Measurements from ENCODE around the gene TRIP13.

DNA sequence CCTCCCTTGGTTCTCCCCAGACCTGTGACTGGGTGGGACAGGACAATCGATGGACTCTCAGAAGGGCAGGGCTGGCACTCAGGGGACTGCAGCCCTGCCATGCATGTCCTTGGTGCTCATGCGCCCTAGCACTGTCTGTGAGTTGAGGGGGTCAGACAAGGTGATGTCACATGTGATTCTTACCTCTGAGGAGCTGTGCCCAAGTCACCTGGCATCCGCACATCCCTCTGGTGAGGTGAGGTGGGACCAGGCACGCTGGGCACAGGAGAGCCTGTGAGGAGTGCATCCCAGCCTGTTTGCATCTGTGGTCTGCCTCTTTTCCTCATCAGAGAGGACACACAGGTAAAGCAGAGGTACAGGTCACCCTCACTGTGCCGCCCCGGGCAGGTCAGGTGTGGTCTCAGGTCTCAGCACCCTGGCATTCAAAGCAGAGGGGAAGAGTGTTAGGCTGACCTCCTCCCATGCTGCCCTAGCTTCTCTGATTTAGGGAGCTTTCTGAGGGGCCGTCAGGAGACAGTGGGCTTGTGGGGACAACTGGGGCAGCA, 14.8 kb downstream of the TRIP13 start:
- TF ChIP-seq TCF7L2 (IDR thresholded peaks at IDR 0.05; ENCODE audit: borderline replicate concordance, low read depth, low read length) (no peak), ZNF529 (tag by site-specific recombination; IDR thresholded peaks at IDR 0.05; ENCODE audit: insufficient replicate concordance) (no peak), ZSCAN16 (tag by site-specific recombination; IDR thresholded peaks at IDR 0.05) (no peak), ZNF121 (tag by site-specific recombination; IDR thresholded peaks at IDR 0.05) (no peak), ZNF398 (tag by site-specific recombination; IDR thresholded peaks at IDR 0.05) (no peak), ZNF138 (tag by site-specific recombination; IDR thresholded peaks at IDR 0.05; ENCODE audit: borderline replicate concordance) (no peak), BCL11A (tag by site-specific recombination; IDR thresholded peaks at IDR 0.05; ENCODE audit: low read depth) (no peak), KLF10 (tag by site-specific recombination; IDR thresholded peaks at IDR 0.05) (no peak), ZNF24 (tag by site-specific recombination; IDR thresholded peaks at IDR 0.05) (no peak), ZNF155 (tag by site-specific recombination; IDR thresholded peaks at IDR 0.05) (no peak)
- TF ChIP-seq, protein P1, sequence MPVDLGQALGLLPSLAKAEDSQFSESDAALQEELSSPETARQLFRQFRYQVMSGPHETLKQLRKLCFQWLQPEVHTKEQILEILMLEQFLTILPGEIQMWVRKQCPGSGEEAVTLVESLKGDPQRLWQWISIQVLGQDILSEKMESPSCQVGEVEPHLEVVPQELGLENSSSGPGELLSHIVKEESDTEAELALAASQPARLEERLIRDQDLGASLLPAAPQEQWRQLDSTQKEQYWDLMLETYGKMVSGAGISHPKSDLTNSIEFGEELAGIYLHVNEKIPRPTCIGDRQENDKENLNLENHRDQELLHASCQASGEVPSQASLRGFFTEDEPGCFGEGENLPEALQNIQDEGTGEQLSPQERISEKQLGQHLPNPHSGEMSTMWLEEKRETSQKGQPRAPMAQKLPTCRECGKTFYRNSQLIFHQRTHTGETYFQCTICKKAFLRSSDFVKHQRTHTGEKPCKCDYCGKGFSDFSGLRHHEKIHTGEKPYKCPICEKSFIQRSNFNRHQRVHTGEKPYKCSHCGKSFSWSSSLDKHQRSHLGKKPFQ (tag by site-specific recombination; IDR thresholded peaks at IDR 0.05) = no peak
- TF ChIP-seq, protein P2, sequence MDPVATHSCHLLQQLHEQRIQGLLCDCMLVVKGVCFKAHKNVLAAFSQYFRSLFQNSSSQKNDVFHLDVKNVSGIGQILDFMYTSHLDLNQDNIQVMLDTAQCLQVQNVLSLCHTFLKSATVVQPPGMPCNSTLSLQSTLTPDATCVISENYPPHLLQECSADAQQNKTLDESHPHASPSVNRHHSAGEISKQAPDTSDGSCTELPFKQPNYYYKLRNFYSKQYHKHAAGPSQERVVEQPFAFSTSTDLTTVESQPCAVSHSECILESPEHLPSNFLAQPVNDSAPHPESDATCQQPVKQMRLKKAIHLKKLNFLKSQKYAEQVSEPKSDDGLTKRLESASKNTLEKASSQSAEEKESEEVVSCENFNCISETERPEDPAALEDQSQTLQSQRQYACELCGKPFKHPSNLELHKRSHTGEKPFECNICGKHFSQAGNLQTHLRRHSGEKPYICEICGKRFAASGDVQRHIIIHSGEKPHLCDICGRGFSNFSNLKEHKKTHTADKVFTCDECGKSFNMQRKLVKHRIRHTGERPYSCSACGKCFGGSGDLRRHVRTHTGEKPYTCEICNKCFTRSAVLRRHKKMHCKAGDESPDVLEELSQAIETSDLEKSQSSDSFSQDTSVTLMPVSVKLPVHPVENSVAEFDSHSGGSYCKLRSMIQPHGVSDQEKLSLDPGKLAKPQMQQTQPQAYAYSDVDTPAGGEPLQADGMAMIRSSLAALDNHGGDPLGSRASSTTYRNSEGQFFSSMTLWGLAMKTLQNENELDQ (tag by site-specific recombination; IDR thresholded peaks at IDR 0.05; ENCODE audit: low read depth) = no peak

Measured in HEK293 (cell line).